Muscle layer of colon (tissue), 2 donors: ENCODE results near the gene SERPINB6.
"Not testable (repeated sequence)": the region's sequence is repeated elsewhere in the genome, so short reads cannot be mapped to it uniquely, and the experiment has no call there.

Source experiments
- H3K27ac ChIP-seq: one replicate; pipeline ENCODE4 v1.7.0; 2013; ENCODE audit warnings: low read depth, mild to moderate bottlenecking, low read length, moderate library complexity
- H3K27me3 ChIP-seq, 2 donors: one replicate each; pipeline ENCODE4 v1.7.0; 2013; ENCODE audit warnings: low read length in 2 of 2, mild to moderate bottlenecking in 2 of 2; ENCODE audit not compliant: insufficient read depth in 2 of 2, control insufficient read depth in 1 of 2
- H3K36me3 ChIP-seq: one replicate; pipeline ENCODE4 v1.7.0; 2013; ENCODE audit warnings: mild to moderate bottlenecking, low read length; ENCODE audit not compliant: insufficient read depth
- H3K4me1 ChIP-seq: one replicate; pipeline ENCODE4 v1.7.0; 2013; ENCODE audit warnings: mild to moderate bottlenecking, low read length; ENCODE audit not compliant: insufficient read depth
- H3K4me3 ChIP-seq, 2 donors: one replicate each; pipeline ENCODE4 v1.7.0; 2013; ENCODE audit warnings: low read length in 2 of 2, low read depth in 1 of 2, mild to moderate bottlenecking in 1 of 2, moderate library complexity in 1 of 2
- H3K9ac ChIP-seq: one replicate; pipeline ENCODE4 v1.7.0; 2013; ENCODE audit warnings: low read length
- H3K9me3 ChIP-seq: one replicate; pipeline ENCODE4 v1.7.0; 2013; ENCODE audit warnings: mild to moderate bottlenecking, low read length
- donor health status: abdominal sarcoma.
- donor health status: Adenocarcinoma of cecum.

Gene SERPINB6

GRCh38 chr6:2914318-2914660 is 57.1 kb downstream of the SERPINB6 start:
- Histone ChIP-seq H3K4me1 (no peaks in the 10 kb centered on the region), H3K36me3 (no peaks in the 10 kb centered on the region), H3K27me3 (no peaks in the 10 kb centered on the region), H3K9ac (no peak overlapping the region), H3K27ac (no peak overlapping the region), H3K9me3 (no peaks in the 10 kb centered on the region), H3K4me3 (no peak overlapping the region)

- Histone ChIP-seq H3K9me3 (no peaks in the 10 kb centered on the region), H3K4me1 (no peaks in the 10 kb centered on the region), H3K27me3 (no peaks in the 10 kb centered on the region), H3K27ac (no peak overlapping the region), H3K4me3 (no peak overlapping the region), H3K9ac (no peak overlapping the region), H3K36me3 (no peaks in the 10 kb centered on the region)
Observed at GRCh38 chr6:2913621-2914317, 57.6 kb downstream of the SERPINB6 start.

GRCh38 chr6:2911171-2911570 is 60.2 kb downstream of the SERPINB6 start:
- H3K4me1 ChIP-seq, result no peaks in the 10 kb centered on the region
- no peaks in the 10 kb centered on the region for H3K9me3 ChIP-seq
- H3K27ac ChIP-seq, result no peak overlapping the region
- no peaks in the 10 kb centered on the region for H3K36me3 ChIP-seq
- H3K27me3 ChIP-seq, result no peaks in the 10 kb centered on the region
- no peak overlapping the region for H3K4me3 ChIP-seq
- H3K9ac ChIP-seq, result no peak overlapping the region

- Histone ChIP-seq H3K27me3 (no peaks in the 10 kb centered on the region), H3K27ac (no peak overlapping the region), H3K9ac (no peak overlapping the region), H3K9me3 (no peaks in the 10 kb centered on the region), H3K4me3 (no peak overlapping the region), H3K36me3 (no peaks in the 10 kb centered on the region), H3K4me1 (no peaks in the 10 kb centered on the region)
Observed at GRCh38 chr6:2909718-2910117, 61.6 kb downstream of the SERPINB6 start.

GRCh38 chr6:2909051-2909606 is 62.2 kb downstream of the SERPINB6 start:
- not testable (repeated sequence) for H3K9me3 ChIP-seq, H3K27ac ChIP-seq, H3K4me1 ChIP-seq, H3K27me3 ChIP-seq, H3K36me3 ChIP-seq, H3K9ac ChIP-seq, H3K4me3 ChIP-seq

DNA sequence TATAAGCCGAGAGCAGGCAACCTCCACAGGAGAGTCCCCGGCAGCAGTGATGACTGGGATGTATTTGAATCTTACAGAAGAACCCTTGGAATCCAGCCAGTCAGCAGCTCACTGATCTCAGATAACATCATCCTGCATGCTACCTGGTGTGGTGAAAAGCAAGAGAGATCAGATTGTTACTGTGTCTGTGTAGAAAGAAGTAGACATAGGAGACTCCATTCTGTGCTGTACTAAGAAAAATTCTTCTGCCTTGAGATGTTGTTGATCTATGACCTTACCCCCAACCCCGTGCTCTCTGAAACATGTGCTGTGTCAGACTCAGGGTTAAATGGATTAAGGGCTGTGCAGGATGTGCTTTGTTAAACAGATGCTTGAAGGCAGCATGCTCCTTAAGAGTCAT is 62.9 kb downstream of the SERPINB6 start:
- H3K4me3 ChIP-seq, H3K4me1 ChIP-seq, H3K36me3 ChIP-seq, H3K27me3 ChIP-seq, H3K9ac ChIP-seq, H3K27ac ChIP-seq, H3K9me3 ChIP-seq: not testable (repeated sequence)

- H3K36me3 ChIP-seq, H3K27ac ChIP-seq, H3K9ac ChIP-seq, H3K27me3 ChIP-seq, H3K4me1 ChIP-seq, H3K9me3 ChIP-seq: not testable (repeated sequence)
- H3K4me3 ChIP-seq, result peak overlapping the region in 1 of 2 donors; percentile 17
Observed at GRCh38 chr6:2903411-2904185, 67.8 kb downstream of the SERPINB6 start.

- H3K9ac ChIP-seq, H3K4me1 ChIP-seq, H3K27ac ChIP-seq, H3K27me3 ChIP-seq, H3K36me3 ChIP-seq, H3K9me3 ChIP-seq: not testable (repeated sequence)
- H3K4me3 ChIP-seq, result peak overlapping the region in 1 of 2 donors; percentile 56
Observed at GRCh38 chr6:2901645-2902502, 69.5 kb downstream of the SERPINB6 start.

- Histone ChIP-seq H3K4me1 (peaks cover 5% of the 10 kb centered on the region), H3K9ac (no peak overlapping the region), H3K27me3 (no peaks in the 10 kb centered on the region), H3K9me3 (no peaks in the 10 kb centered on the region), H3K27ac (no peak overlapping the region), H3K36me3 (no peaks in the 10 kb centered on the region), H3K4me3 (no peak overlapping the region)
Observed at GRCh38 chr6:2900821-2901644, 70.3 kb downstream of the SERPINB6 start.

GRCh38 chr6:2900221-2900807 is 71.1 kb downstream of the SERPINB6 start:
- Histone ChIP-seq H3K9ac (no peak overlapping the region), H3K27me3 (no peaks in the 10 kb centered on the region), H3K27ac (no peak overlapping the region), H3K36me3 (peaks cover 4% of the 10 kb centered on the region), H3K9me3 (no peaks in the 10 kb centered on the region), H3K4me3 (no peak overlapping the region), H3K4me1 (peaks cover 5% of the 10 kb centered on the region)
